Naive thymus-derived CD4-positive, alpha-beta T cell (primary cell): Measurements from ENCODE around the gene RRAD. TPM values are rescaled to one million over a fixed set of nuclear protein-coding genes. Genes with fewer than 3 reads are reported as not detected.

Experiments used
- ATAC-seq: fragments of 150-1000 bp; cut with Tn5 transposase; 2 replicates; pipeline ENCODE4 v1.10.0; 2021; ENCODE audit warnings: mild to moderate bottlenecking, moderate library complexity
- CTCF ChIA-PET: fragments of 350-600 bp; sonication (Branson Sonifier 250); formaldehyde crosslinking; loops from one replicate; lab custom pipeline; 2021; ENCODE audit warnings: antibody characterized with exemption; lab: Charles Lee
- POLR2A ChIA-PET: fragments of 350-600 bp; sonication (Branson Sonifier 250); formaldehyde crosslinking; loops from one replicate; lab custom pipeline; 2021; ENCODE audit warnings: antibody characterized with exemption, inconsistent platforms; lab: Charles Lee
- DNase-seq, 9 donors: peaks; one replicate each; pipeline versions ENCODE4 v3.0.0 to v3.0.0-alpha.2; 2020 to 2022; ENCODE audit warnings: mixed read lengths in 1 of 9
- H3K27ac ChIP-seq: one replicate; pipeline ENCODE4 v1.7.0; 2013; ENCODE audit warnings: mild to moderate bottlenecking, low read depth, low read length, moderate library complexity
- H3K27me3 ChIP-seq, 2 donors: one replicate each; pipeline ENCODE4 v1.7.0; 2013; ENCODE audit warnings: low read length in 2 of 2, mild to moderate bottlenecking in 2 of 2, moderate library complexity in 2 of 2; ENCODE audit not compliant: control insufficient read depth in 2 of 2, insufficient read depth in 2 of 2
- H3K36me3 ChIP-seq, 3 experiments: 1 replicate in 2 of 3; 2 replicates in 1 of 3; pipeline ENCODE4 v1.7.0; 2013; ENCODE audit warnings: low read length in 3 of 3, mild to moderate bottlenecking in 3 of 3, moderate library complexity in 1 of 3; ENCODE audit not compliant: insufficient read depth in 3 of 3, control insufficient read depth in 2 of 3
- H3K4me1 ChIP-seq, 2 donors: one replicate each; pipeline ENCODE4 v1.7.0; 2013; ENCODE audit warnings: low read length in 2 of 2, mild to moderate bottlenecking in 2 of 2, moderate library complexity in 1 of 2; ENCODE audit not compliant: control insufficient read depth in 2 of 2, insufficient read depth in 2 of 2
- H3K4me3 ChIP-seq: 2 replicates; pipeline ENCODE4 v1.7.0; 2013; ENCODE audit warnings: mild to moderate bottlenecking, low read length
- H3K9me3 ChIP-seq, 3 experiments: 1 replicate in 2 of 3; 2 replicates in 1 of 3; pipeline ENCODE4 v1.7.0; 2013; ENCODE audit warnings: low read length in 3 of 3; ENCODE audit not compliant: control insufficient read depth in 2 of 3
- H3K27ac Mint-ChIP-seq, 9 donors: one replicate each; pipeline ENCODE4 v1.8.0; 2020 to 2022; ENCODE audit warnings: mixed read lengths in 9 of 9, mild to moderate bottlenecking in 8 of 9, moderate library complexity in 5 of 9, inconsistent platforms in 2 of 9
- H3K27me3 Mint-ChIP-seq, 5 donors: one replicate each; pipeline ENCODE4 v1.8.0; 2021 to 2022; ENCODE audit warnings: mixed read lengths in 5 of 5, mild to moderate bottlenecking in 1 of 5
- H3K36me3 Mint-ChIP-seq, 5 donors: one replicate each; pipeline ENCODE4 v1.8.0; 2020 to 2022; ENCODE audit warnings: mixed read lengths in 5 of 5, mild to moderate bottlenecking in 3 of 5, inconsistent platforms in 1 of 5
- H3K4me1 Mint-ChIP-seq, 7 donors: one replicate each; pipeline ENCODE4 v1.8.0; 2020 to 2022; ENCODE audit warnings: mixed read lengths in 7 of 7, mild to moderate bottlenecking in 3 of 7, inconsistent platforms in 1 of 7
- H3K4me3 Mint-ChIP-seq, 10 donors: one replicate each; pipeline ENCODE4 v1.8.0; 2020 to 2022; ENCODE audit warnings: mild to moderate bottlenecking in 10 of 10, mixed read lengths in 10 of 10, moderate library complexity in 6 of 10, inconsistent platforms in 2 of 10
- H3K9me3 Mint-ChIP-seq, 11 donors: one replicate each; pipeline ENCODE4 v1.8.0; 2020 to 2022; ENCODE audit warnings: mixed read lengths in 11 of 11, mild to moderate bottlenecking in 4 of 11, inconsistent platforms in 1 of 11, moderate library complexity in 1 of 11
- intact Hi-C, 2 donors: fragments of 100-400 bp; cut with micrococcal nuclease; formaldehyde crosslinking; loops; one replicate each; pipeline ENCODE4 v1.15.1; 2023
- polyA plus RNA-seq, 2 donors: library from polyadenylated mRNA; unstranded; fragments of 300-500 nt; fragmentation: Illumina TruSeq; gene quantifications; one replicate each; pipeline ENCODE4 v1.2.3, GENCODE V29; 2021
- total RNA-seq, 6 experiments: library from RNA in 5 of 6; stranded (reverse) in 5 of 6; gene quantifications; 1 replicate in 5 of 6; 2 replicates in 1 of 6; pipeline ENCODE4 v1.2.3 and lab custom pipeline; 2021 to 2026

RRAD gene
- total and polyA plus RNA-seq, 7 experiments from 2014 or later: 0.24 to 1.6 (median 0.88) TPM; not detected in 2

- Histone ChIP-seq H3K27me3 (no peaks in the 10 kb centered on the region), H3K27ac (no peak overlapping the region), H3K4me3 (no peak overlapping the region), H3K4me1 (peaks cover 0 to 3% of the 10 kb centered on the region in 2 donors), H3K9me3 (no peaks in the 10 kb centered on the region), H3K36me3 (peaks cover 0 to 32% (median 0%) of the 10 kb centered on the region in 3 experiments)
- Mint-ChIP-seq H3K27me3 (no peaks in the 10 kb centered on the region), H3K27ac (peak overlapping the region in 2 of 9 donors; percentile 26 to 33), H3K9me3 (peaks cover 0 to 2% (median 0%) of the 10 kb centered on the region in 11 donors), H3K4me3 (no peak overlapping the region), H3K36me3 (peaks cover 0 to 20% (median 4%) of the 10 kb centered on the region in 5 donors), H3K4me1 (peaks cover 9 to 46% (median 31%) of the 10 kb centered on the region in 7 donors)
- intact Hi-C loops: no loop called here
- ChIA-PET POLR2A (interaction anchor here (0.6 to 0.8 kb wide), 3 partner anchors 9 to 578 kb away, joined by 3 read pairs; partner anchors contain the start of gene PDP2), CTCF (interaction anchor here (1.4 kb wide), 1 partner anchor 16 kb away, joined by 4 read pairs; no protein-coding TSS in a partner anchor)
- ATAC-seq (no peak), DNase-seq (no peak)
Observed at GRCh38 chr16:66888647-66889615, 36.4 kb downstream of the RRAD start.

GRCh38 chr16:66886914-66887313, 38.4 kb downstream of the RRAD start:
- Histone ChIP-seq H3K4me3 (no peak overlapping the region), H3K27me3 (no peaks in the 10 kb centered on the region), H3K9me3 (no peaks in the 10 kb centered on the region), H3K27ac (no peak overlapping the region), H3K36me3 (peaks cover 0 to 32% (median 0%) of the 10 kb centered on the region in 3 experiments), H3K4me1 (peaks cover 0 to 1% of the 10 kb centered on the region in 2 donors)
- DNase-seq (no peak), ATAC-seq (no peak)
- peaks cover 6 to 45% (median 33%) of the 10 kb centered on the region in 7 donors for H3K4me1 Mint-ChIP-seq
- no peak overlapping the region for H3K27ac Mint-ChIP-seq
- H3K4me3 Mint-ChIP-seq: no peak overlapping the region
- no peaks in the 10 kb centered on the region for H3K27me3 Mint-ChIP-seq
- peaks cover 0 to 2% (median 0%) of the 10 kb centered on the region in 11 donors for H3K9me3 Mint-ChIP-seq
- intact Hi-C loops: no loop called here
- CTCF ChIA-PET: interaction anchor here (1.4 kb wide), 1 partner anchor 14 kb away, joined by 4 read pairs; no protein-coding TSS in a partner anchor
- peaks cover 0 to 20% (median 4%) of the 10 kb centered on the region in 5 donors for H3K36me3 Mint-ChIP-seq
- POLR2A ChIA-PET: no interaction called here

GRCh38 chr16:66886321-66886720, 39.0 kb downstream of the RRAD start:
- Mint-ChIP-seq H3K27me3 (no peaks in the 10 kb centered on the region), H3K27ac (no peak overlapping the region), H3K9me3 (peaks cover 0 to 2% (median 0%) of the 10 kb centered on the region in 11 donors), H3K4me3 (no peak overlapping the region), H3K4me1 (peaks cover 10 to 49% (median 37%) of the 10 kb centered on the region in 7 donors), H3K36me3 (peaks cover 0 to 20% (median 4%) of the 10 kb centered on the region in 5 donors)
- DNase-seq (no peak), ATAC-seq (no peak)
- ChIA-PET POLR2A (no interaction called here), CTCF (interaction anchor here (0.7 to 1.2 kb wide), 2 partner anchors 56 to 58 kb away, joined by 3 read pairs; partner anchors contain the start of gene NAE1)
- no peak overlapping the region for H3K27ac ChIP-seq
- H3K4me1 ChIP-seq: peaks cover 0 to 7% of the 10 kb centered on the region in 2 donors
- no peak overlapping the region for H3K4me3 ChIP-seq
- intact Hi-C loops: no loop called here
- H3K27me3 ChIP-seq: no peaks in the 10 kb centered on the region
- H3K9me3 ChIP-seq: no peaks in the 10 kb centered on the region
- peaks cover 0 to 32% (median 0%) of the 10 kb centered on the region in 3 experiments for H3K36me3 ChIP-seq

GRCh38 chr16:66885491-66885890, 39.8 kb downstream of the RRAD start:
- CTCF ChIA-PET: interaction anchor here (0.7 to 1.2 kb wide), 2 partner anchors 55 to 59 kb away, joined by 3 read pairs; partner anchors contain the start of gene NAE1
- peak overlapping the region in 1 of 9 donors; percentile 29 for H3K27ac Mint-ChIP-seq

GRCh38 chr16:66882702-66883101, 42.6 kb downstream of the RRAD start:
- peaks cover 0 to 34% (median 0%) of the 10 kb centered on the region in 3 experiments for H3K36me3 ChIP-seq
- H3K27ac ChIP-seq: no peak overlapping the region
- ChIA-PET POLR2A (interaction anchor here (0.6 to 1.0 kb wide), 3 partner anchors 10 to 272 kb away, joined by 3 to 4 read pairs (median 3); no protein-coding TSS in a partner anchor), CTCF (interaction anchor here (0.6 to 3.4 kb wide), 3 partner anchors 10 to 52 kb away, joined by 4 to 26 read pairs (median 8); partner anchors contain the start of gene NAE1)
- intact Hi-C loops: loop anchor here (5.0 kb wide), 2 partner anchors 50 to 330 kb away; partner anchors contain the start of genes CIAO2B (in 2 of the 2), CKLF (in 1 of the 2) and TK2 (in 1 of the 2)
- Mint-ChIP-seq H3K27me3 (no peaks in the 10 kb centered on the region), H3K36me3 (peaks cover 0 to 20% (median 4%) of the 10 kb centered on the region in 5 donors), H3K27ac (peak overlapping the region in 1 of 9 donors; percentile 20), H3K9me3 (no peaks in the 10 kb centered on the region), H3K4me1 (peaks cover 22 to 63% (median 42%) of the 10 kb centered on the region in 7 donors), H3K4me3 (peak overlapping the region in 3 of 10 donors; percentile 25 to 99 (median 95))
- ATAC-seq: no peak
- H3K9me3 ChIP-seq: no peaks in the 10 kb centered on the region
- no peaks in the 10 kb centered on the region for H3K27me3 ChIP-seq
- no peak for DNase-seq
- no peak overlapping the region for H3K4me3 ChIP-seq
- H3K4me1 ChIP-seq: peaks cover 4 to 12% of the 10 kb centered on the region in 2 donors

More at GRCh38 chr16:66885491-66885890, 39.8 kb downstream of the RRAD start:
- intact Hi-C loops: no loop called here
- ATAC-seq: no peak
- DNase-seq: no peak
- POLR2A ChIA-PET: no interaction called here
- peaks cover 11 to 47% (median 37%) of the 10 kb centered on the region in 7 donors for H3K4me1 Mint-ChIP-seq
- peaks cover 0 to 20% (median 4%) of the 10 kb centered on the region in 5 donors for H3K36me3 Mint-ChIP-seq
- H3K9me3 ChIP-seq: no peaks in the 10 kb centered on the region
- H3K4me1 ChIP-seq: peaks cover 0 to 8% of the 10 kb centered on the region in 2 donors
- no peak overlapping the region for H3K27ac ChIP-seq
- H3K4me3 ChIP-seq: no peak overlapping the region
- no peak overlapping the region for H3K4me3 Mint-ChIP-seq
- H3K27me3 ChIP-seq: no peaks in the 10 kb centered on the region
- H3K9me3 Mint-ChIP-seq: no peaks in the 10 kb centered on the region
- H3K36me3 ChIP-seq: peaks cover 0 to 36% (median 0%) of the 10 kb centered on the region in 3 experiments
- no peaks in the 10 kb centered on the region for H3K27me3 Mint-ChIP-seq
